Ishikawa (cell line): ENCODE results near the gene PLA2G2F.

Experiments
- EP300 ChIP-seq: IDR thresholded peaks from 2 replicates; pipeline ENCODE4 v1.6.1; 2012; ENCODE audit warnings: borderline replicate concordance
- MAX ChIP-seq: IDR thresholded peaks from 2 replicates; pipeline ENCODE4 v1.6.1; 2012
- NFIC ChIP-seq: IDR thresholded peaks from 2 replicates; pipeline ENCODE4 v1.6.1; 2012
- YY1 ChIP-seq: IDR thresholded peaks from 2 replicates; pipeline ENCODE4 v1.6.1; 2012; ENCODE audit warnings: low read depth
- TF ChIP-seq, protein P1 (sequence below): IDR thresholded peaks from 2 replicates; pipeline ENCODE4 v1.6.1; 2012; ENCODE audit warnings: low read depth, mild to moderate bottlenecking

GRCh38 chr1:20148571-20149500, 9.7 kb downstream of the PLA2G2F start:
- TF ChIP-seq, protein P1, sequence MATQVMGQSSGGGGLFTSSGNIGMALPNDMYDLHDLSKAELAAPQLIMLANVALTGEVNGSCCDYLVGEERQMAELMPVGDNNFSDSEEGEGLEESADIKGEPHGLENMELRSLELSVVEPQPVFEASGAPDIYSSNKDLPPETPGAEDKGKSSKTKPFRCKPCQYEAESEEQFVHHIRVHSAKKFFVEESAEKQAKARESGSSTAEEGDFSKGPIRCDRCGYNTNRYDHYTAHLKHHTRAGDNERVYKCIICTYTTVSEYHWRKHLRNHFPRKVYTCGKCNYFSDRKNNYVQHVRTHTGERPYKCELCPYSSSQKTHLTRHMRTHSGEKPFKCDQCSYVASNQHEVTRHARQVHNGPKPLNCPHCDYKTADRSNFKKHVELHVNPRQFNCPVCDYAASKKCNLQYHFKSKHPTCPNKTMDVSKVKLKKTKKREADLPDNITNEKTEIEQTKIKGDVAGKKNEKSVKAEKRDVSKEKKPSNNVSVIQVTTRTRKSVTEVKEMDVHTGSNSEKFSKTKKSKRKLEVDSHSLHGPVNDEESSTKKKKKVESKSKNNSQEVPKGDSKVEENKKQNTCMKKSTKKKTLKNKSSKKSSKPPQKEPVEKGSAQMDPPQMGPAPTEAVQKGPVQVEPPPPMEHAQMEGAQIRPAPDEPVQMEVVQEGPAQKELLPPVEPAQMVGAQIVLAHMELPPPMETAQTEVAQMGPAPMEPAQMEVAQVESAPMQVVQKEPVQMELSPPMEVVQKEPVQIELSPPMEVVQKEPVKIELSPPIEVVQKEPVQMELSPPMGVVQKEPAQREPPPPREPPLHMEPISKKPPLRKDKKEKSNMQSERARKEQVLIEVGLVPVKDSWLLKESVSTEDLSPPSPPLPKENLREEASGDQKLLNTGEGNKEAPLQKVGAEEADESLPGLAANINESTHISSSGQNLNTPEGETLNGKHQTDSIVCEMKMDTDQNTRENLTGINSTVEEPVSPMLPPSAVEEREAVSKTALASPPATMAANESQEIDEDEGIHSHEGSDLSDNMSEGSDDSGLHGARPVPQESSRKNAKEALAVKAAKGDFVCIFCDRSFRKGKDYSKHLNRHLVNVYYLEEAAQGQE, result no peak
- no peak for TF ChIP-seq NFIC
- TF ChIP-seq MAX, result no peak
- no peak for TF ChIP-seq YY1
- TF ChIP-seq EP300, result no peak
